CD4-positive, alpha-beta T cell treated with Interleukin-21 for 1 hour (primary cell): Measurements from ENCODE around the gene SSUH2.

Experiments
- DNase-seq: peaks from one replicate; pipeline ENCODE4 v3.0.0-alpha.2; 2020

SSUH2 gene

DNA sequence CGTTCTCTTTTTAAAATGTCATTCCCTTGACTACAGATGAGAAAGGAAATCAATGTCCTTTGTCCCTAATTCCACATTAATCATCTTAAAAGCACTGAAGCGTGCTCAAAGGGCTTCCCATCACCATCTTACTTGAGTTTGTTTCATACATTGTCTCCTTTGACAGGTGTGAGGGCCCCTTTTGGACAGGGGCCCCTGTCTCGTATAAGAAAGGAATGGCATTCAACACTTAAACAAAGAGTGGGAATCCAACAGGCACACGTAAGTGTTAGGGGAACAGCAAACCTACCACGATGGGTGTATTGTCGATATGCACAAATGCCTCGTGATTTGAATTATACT is 5.0 kb downstream of the SSUH2 start:
- no peak for DNase-seq

DNA sequence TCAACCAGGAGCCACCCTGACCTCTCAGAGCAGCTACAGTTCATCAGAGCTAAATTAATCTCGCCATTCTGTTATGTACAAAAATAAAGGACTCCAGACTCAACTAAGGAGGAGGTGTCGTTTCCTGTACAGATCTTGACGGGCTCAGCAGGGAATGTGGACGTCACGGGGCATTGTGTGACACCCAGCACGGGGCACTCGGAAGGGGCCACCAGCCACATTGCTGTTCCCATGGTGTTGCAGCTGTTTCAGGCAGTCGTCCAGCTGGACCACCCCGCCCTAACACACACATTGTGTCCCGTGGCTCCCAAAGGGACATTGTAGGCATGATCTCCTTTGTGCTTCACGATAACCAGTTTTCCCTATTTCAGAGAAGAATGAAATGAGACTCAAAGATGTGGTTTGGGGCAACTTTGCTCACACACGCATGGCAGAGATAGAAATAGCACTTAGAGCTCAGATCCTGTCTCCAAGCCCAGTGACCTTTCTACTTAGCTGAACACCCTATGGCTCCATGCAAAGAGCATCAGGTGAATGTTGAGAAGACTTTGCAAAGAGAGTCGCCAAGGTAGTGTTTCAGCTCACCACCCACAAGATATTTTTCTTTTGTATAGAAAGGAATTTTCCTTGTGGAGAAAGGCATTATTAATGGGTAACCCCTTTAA is 5.5 kb downstream of the SSUH2 start:
- no peak for DNase-seq

DNA sequence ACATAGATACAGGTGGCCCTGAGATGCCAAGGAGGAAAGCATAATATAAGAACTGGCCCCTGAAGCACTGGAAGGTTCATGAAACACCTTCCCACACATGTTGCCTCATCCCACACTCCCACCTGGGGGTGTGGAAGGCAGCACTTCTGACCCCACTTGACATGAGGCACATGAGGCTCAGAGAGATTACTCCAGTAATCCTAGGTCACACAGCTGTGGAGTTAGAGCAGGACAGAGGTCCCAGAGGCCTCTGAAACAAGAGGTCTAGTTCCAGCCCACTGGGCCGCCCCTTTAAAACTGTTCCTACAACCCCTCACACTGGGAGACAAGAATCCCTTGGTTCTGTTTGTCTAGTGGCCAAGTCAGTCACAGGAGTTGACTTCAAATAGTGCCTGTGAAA is 7.2 kb downstream of the SSUH2 start:
- DNase-seq, result no peak

DNA sequence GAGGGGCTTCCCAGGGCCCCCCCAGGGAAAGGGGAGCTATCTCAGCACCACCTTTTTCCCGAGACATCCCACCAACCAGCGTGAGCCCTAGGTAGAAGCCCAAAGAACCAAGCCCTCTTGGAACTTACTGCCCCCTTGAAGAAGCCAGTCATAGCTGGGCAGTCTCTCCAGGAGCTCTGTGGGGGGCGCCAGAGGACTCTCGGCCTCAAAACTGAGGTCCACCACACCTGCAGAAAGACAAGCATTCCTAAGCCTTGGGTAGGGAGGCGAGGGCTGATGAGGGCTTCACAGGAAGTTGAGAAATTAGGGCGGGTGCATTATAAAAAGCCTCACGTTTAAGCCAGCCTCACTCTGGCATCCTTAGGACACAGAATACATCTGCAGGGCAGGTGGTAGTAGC is 9.0 kb downstream of the SSUH2 start:
- DNase-seq, result no peak

DNA sequence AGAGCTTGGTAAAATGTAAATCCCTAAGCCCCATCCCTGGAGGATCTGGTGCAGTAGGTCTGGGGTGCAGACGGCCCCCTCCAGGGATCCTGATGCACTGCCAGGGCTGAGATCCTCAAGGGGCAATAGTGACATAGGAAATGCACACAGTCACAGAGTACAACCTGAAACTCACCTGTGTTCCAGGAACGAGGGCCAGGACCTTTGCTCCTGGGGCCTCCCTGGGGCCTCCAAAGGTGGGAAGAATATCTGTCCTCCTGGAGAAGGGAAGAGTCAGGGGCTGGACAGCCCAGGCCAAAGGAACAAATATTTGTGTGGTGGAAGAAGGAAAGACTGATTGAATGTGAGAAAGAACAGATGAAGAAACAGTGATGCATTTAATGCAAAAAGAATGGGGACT is 9.5 kb downstream of the SSUH2 start:
- DNase-seq, result no peak

DNA sequence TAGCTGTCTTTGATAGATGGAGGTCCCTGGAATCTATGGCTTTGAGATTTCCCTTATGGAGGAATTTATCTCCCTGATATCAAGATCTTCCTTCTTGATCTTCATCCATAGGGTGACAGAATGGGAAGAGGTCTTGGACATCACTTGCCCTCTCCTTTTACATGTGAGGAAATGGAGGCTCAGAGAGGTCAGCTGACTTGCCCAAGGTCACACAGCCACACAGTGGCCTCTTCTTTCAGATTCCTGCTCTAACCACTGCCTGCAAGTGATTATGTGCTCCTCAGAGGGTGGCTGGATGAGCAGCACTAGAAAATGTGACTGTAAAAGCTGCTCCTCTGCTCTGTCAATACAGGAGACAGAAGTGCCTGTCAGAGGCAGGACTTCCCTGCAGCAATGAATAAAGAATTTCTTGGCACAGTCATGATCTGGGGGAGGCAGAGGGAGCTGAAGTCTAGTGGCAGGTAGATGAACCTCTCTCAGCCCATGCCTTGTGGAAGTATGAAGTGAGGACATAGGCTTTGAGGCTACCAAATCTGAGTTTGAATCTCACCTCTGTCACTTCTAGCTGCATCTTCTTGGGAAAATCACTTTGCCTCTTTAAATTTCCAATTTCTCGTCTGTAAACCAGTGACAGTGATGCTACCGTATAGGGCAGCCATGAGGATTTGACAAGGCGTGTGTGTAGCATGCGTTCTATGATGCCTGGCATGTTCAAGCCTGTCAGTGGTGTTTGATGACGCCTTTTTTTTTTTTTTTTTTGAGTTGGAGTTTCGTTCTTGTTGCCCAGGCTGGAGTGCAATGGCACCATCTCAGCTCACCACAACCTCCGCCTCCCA is 12.0 kb downstream of the SSUH2 start:
- no peak for DNase-seq

DNA sequence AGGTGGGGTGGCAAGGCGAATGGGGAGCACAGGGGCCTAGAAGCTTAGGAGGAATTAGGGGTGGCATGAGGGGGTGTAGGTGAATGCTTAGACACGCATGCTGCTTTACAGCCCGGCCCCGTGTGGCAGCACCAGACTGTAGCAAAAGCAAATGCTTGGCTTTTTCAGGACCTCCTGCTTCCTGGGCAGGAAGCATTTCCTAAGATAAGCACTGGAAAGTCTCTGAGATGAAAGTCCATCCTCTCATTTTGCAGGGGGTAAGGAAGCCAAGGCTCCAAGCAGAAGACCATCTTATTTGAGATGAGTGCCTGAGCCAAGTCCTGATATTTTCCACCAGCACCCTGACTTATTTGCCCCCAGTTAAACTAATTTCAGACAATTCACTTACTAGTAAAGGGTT is 12.9 kb downstream of the SSUH2 start:
- no peak for DNase-seq

DNA sequence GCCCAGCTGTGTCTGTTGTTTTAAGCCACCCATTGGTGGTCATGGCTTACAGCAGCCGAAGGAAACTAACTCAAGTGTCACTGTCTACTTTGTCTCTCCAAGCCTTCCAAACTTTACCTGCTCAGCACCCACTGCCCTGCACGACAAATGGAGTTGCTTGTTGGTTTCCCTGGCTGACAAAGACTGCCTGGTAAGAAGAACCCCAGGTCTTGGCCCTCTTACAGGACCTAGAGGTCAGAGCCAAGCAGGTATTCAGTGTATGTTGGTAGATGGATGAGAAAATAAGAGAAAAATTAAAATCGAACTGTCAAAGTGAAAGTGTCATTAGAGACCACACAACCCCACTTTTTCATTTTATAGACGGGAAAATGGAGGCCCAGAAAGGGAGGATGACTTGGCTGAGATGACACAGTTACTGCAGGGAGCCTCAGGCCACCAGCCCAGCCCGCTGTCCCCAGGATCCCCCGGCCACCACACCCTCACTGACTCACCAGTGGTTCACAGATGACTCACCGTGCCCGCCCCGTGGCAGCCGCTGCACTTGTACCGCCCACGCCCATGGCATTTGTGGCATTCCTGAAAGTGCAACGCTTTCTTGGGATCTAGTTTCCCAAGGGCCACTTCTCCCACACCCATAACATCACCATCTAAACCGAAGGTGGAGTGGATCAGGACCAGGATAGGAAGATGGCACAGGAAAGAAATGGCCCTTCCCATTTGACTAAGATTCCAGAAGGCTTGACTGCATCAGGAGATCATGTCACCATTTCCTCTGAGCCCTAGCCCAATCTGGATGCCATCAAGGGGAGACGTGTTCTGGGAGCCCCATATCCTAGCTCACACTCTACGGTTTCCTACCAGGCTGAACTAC is 15.2 kb downstream of the SSUH2 start:
- peak; percentile 66 for DNase-seq

DNA sequence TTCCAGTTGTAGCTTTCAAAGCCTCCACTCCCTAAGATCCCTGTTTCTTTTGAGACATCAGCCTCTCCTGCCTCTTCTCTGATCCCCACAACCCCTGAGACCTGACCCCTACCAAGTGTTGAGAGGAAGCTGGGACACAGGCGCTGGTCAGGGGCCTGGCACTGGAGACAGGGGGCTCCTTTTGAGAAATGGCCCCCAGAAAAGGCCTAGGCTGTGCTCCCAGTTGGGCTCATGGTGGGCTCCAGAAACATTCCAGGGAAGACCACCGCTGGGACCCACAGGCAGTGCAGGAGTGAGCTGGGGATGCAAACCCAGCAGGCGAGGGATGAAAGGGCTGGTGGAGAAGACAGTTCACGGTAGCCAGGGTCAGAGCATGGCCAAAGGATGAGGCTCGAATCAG is 16.6 kb downstream of the SSUH2 start:
- DNase-seq, result no peak

DNA sequence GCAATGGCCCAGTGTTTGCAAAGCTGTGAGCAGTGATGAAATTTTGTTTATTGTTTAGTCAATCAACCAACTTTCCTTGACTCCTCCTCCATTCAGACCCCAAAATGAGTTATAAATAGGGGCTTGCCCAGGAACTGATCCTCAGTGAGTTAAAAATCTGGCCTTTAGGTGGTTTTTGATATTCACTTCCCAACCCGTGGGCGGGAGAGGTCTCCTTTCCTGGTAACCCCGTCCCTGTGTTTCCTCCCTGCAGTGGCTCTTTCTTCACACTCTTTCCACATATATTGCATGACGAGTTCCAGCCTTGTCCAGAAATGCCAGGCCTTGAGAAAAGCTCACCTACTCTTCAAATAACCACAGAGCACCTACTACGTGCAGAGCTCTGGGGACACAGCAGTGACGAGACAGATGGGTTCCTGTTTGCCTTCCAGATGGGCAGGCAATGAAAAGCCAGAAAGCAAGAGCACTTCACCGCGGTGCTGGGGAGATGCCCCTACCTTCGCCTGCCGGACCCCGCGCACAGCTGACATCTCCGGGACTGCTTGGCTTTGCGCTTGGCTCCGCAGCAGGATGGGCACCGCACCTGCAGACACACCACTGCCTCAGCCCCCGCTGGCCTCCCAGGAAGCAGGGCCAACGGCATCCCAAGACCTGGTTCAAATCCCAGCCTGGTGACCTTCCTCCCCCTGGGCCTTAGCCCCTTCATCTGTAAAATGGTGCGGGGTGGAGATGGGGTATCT is 17.2 kb downstream of the SSUH2 start:
- no peak for DNase-seq

DNA sequence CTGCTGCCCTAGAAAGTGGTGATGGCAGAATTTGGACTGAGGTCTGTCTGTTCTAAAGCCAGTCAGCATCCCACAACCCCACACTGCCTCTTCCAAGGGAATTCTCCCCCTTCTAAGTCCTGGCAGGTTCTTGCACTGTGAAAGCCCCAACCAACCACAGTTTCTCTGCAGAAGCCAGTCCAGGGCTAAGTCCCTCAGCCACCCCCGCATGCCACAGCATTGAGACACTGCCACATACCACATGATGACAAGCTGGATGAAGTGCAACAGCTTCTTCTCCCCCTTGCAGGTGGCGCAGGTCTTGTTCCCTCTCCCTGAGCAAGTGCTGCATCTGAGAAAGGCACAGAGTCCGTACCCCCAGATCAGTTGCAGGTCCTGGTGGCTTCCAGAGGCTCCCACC is 18.6 kb downstream of the SSUH2 start:
- DNase-seq, result no peak

DNA sequence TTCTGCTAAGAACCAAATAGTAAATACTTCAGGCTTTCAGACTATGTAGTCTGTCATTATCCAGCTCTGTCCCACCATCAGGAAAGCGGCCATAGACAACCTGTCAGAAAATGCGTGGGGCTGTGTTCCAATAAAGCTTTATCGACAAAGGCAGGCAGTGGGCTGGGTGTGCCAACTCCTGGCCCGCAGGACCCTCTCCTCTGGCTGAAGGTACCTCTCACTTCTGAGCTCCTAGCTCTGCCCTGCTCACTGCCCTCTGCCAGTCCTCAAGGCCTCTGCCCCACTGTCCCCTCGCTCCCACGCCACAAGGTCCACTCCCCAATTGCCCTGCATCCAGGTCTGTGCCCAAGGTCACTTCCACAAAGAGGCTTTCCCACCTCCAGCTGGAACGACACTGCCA is 20.0 kb downstream of the SSUH2 start:
- no peak for DNase-seq

DNA sequence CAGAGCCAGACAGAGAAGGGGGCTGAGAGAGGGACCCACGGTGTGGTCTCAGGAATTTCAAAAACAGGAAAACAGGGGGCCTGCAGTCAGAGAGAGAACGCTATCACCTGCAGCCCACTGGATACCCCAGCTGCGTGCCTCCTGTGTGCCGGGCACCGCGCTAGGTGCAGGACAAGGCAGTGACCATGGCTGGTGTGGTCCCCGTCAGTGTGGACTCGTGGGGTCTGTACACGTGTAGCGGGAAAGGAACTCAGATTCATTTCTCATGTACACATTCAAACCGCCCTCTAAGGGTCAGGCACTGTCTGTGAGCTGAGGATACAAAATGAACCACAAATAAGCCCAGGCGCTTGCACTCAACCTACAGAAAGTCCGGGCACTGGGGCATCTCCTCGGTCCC is 20.9 kb downstream of the SSUH2 start:
- no peak for DNase-seq

DNA sequence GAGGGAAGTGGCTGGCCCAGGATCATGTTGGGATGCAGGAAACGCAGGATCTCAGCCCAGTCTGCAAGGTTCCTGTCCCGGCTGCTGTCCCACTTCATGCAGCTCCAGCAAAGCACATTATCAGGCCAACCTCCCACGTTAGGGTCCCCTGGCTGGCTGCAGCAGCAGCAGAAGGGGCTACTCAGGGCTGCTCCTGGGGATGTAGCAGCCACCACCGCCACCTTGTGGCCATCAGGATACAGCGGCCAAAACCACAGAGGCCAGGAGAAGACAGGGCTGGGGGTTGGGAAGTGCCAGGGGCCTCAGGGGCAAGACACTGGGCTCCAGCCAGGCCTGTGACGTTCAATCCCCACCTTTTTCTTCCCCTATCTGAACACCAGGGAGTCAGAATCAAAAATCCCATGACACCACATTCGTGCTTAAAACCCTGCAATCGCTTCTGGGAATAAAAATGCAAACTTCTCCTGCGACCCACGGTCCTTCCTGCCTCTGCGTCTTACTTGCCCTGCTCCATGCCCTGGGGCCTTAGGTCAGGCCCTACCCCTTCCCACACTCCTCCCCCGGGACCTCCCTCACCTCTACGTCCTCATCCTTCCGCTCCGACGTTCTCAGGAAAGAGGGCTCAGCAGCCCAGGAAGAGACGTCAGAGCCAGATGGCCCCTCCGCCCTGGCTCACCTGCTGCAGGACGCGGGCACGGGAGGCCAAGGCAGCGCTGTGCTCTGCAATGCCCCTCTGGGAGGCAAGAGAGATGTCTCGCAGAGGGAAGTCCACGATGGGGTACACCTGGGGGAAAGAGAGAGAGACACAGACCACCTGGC is 21.5 kb downstream of the SSUH2 start:
- peak; percentile 45 for DNase-seq

DNA sequence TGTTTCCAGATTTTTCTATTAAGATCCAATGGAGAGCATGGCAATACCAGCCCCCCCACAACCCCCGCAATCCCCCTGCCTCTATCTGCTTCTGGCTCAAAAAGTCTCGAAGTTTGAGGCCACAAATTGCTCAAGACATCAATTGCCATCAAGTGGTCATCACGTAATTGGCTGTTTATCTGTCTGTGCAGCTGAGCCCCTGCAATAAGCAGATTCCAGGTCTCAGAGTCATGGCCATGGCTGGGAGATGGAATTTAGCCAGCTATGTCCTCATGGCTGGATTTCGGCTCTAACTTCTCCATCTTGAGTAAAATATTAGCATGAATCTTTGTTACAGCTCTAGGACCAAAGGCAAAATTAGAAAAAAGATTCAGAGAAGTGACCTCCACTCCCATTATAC is 22.7 kb downstream of the SSUH2 start:
- no peak for DNase-seq

DNA sequence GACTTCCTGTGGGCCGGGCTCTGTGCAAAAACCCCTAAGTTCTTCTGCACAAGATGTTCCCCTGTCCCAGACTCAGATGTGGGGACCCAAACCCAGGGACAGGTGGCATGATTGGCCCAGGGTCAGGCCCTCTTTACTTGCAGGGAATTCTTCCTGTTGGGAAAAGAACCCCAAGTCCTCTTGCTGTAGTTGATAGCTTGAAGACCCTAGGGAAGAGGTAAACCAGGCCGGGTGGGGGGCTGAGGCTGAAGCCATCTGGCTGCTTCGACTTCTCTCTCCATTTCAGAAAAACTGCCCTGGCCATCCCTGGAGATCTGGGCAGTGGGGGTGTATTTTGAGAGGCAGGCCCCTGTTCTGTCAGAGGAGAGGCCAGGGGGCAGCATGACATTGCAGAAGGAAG is 23.5 kb downstream of the SSUH2 start:
- DNase-seq, result no peak

DNA sequence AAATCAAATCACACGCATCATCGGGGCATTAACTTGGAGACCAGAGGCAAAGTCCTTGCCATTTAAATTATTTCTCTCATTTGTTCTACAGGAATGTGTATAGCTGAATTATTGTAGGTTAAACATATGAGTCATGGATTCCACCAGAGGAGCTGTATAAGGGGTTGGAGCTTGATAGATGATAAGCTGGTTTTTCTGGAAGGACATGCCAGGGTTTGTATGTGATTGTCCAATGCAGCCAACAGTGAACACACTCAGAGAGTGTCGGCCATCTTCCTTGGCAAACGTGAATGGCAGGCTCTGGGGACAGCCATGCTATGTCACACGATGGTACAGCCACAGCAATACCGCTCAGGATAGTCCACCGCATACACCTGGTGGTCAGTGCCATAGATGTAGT is 25.1 kb downstream of the SSUH2 start:
- no peak for DNase-seq

DNA sequence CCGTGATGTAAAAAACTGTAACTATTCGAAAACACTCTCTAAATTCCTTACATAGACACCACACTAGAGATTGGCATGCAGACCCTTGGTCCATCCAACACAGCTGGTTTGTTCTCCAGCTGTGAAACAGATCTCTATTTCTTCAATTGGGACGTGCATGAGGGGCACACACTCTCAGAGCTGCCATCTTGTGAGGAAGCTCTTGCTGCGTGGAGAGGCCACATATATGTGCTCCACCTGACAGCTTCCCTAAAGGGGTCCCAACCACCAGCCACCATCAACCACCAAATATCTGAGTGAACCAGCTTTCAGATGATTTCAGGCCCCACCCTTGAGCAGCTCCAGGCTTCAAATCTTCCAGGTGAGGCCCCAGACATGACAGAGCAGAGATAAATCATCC is 25.6 kb downstream of the SSUH2 start:
- no peak for DNase-seq

DNA sequence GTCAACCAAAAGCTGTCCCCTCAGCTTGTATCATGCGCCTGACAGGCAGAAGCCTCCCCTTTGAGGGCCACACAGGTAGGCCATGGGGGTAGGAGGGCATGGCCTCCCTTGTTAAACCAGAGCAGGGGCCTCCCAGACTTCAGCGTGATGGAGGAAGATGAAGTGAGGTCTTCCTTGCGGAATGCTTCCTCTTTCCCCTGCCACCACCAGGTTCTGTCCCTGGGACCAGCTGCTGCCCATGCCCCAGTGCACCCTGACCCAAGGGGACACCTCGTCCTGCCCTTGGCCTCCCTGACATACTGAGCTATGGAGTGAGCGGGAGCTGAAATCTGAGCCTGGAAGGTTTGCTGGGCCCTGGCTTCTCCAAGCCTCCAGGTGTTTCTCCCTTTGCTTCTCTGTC is 26.7 kb downstream of the SSUH2 start:
- DNase-seq, result no peak

DNA sequence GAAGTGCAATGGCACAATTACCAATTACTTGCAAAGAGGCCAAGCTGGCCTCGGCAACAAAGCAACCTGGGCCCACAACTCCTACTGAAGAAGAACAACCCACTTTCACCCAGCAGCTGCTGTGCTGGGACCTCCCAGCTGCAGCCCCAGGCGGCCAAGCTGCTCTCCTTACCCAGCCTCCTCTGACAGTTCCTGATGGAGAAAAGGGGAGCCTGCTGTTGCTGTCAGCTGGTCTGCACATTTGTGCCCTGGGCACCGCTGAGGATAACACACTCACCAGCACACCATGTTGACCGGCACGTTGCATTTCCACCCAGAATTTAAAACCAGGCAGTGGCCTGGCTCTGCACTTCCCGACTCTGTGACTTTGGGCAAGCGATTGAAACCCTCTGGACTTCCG is 33.6 kb downstream of the SSUH2 start:
- DNase-seq, result no peak

DNA sequence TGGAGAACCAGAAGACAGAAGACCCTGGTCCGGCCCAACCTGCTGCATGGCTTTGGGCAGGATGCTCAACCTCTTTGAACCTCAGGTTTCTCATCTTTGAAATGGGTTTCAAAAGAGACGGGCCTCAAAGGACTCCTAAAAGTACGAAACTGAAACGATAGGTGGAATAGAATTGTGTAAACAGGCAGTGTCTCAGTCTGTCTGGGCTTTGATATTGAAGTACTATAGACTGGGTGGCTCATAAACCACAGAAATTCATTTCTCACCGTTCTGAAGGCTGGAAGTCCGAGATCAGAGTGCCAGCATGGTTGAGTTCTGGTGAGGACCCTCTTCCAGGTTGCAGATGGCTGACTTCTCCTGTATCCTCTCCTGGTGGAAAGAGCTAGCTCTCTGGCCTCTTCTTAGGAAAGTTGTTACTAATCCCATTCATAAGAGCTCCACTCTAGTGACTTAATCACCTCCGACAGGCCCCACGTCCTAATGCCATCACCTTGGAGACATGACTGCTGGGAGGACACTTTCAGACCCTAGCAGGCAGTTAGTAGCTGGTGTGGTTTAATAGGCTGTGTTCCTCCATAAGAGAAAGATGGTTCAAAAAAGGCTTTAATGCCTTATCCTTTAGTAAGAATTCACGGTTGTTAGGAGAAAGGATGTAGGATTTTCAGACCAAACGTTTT is 35.7 kb downstream of the SSUH2 start:
- no peak for DNase-seq
